Cerebellar cortex (tissue), 1 donor: ENCODE measurements around the gene RNF207.

Experiments used
- DNase-seq: peaks from one replicate; pipeline ENCODE4 v3.0.0-alpha.2; 2015; ENCODE audit warnings: low spot score

Gene RNF207

DNA sequence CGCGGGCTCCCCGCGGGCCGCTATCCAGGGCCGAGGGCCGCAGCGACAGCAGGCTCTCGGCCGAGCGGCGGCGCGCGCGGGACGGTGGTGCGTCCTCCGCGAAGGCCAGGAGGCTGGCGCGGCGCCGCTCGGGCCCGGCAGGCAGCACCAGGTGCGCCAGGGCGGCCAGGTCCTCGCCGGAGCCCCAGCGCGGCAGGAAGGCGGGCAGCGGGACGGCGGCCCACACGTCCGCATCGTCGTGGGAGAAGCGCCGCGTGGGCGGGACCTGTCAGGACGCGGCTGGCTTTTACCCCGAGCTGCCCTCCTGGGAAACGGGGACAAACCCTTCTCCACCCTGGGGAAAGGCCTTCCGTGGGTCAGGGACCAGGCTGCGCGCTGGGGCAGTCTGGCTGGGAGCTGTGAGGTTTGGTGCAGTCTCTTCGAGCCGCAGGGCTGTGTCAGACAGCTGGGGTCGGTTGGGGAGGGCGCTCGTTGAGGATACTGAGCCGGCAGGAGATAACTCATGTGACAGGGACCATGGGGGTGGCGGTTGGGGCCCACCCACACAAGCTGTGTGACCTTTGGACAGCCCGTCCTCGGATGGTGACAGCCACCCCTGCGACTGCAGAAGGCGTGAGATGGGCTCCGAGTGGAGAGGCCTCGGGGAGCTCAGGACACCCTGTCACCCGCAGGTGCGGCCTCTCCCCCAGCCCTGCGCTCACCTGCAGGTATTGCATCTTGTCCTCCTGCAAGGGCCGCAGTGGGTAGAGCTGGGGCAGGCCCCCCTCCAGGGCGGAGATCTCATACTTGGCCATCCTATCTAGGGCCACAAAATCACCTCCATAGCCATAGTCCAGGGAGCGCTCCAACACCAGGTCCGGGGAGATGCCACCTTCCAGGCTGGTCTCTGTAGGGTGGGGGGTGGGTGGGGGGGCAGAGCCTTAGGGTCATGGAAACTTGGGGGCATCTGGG lies 44.1 kb downstream of the RNF207 start:
- DNase-seq: no peak

DNA sequence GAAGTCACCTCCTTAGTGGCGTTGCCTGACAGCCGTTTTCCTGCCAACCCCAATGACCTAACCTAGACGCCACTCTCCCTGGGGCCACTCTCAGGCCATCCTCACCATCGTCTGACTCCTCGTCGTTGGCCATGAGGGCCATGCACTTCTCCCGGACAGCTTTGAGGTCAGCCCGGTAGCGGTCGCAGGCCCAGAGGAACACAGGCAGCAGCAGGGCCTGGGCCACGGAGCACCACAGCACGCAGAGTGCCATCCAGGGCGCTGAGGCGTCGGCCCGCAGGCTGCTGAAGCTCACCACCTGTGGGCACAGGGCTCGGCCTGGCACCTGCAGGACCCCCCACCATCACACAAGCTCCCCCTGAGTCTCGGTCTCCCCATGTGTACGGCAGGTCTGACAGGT lies 45.3 kb downstream of the RNF207 start:
- no peak for DNase-seq

DNA sequence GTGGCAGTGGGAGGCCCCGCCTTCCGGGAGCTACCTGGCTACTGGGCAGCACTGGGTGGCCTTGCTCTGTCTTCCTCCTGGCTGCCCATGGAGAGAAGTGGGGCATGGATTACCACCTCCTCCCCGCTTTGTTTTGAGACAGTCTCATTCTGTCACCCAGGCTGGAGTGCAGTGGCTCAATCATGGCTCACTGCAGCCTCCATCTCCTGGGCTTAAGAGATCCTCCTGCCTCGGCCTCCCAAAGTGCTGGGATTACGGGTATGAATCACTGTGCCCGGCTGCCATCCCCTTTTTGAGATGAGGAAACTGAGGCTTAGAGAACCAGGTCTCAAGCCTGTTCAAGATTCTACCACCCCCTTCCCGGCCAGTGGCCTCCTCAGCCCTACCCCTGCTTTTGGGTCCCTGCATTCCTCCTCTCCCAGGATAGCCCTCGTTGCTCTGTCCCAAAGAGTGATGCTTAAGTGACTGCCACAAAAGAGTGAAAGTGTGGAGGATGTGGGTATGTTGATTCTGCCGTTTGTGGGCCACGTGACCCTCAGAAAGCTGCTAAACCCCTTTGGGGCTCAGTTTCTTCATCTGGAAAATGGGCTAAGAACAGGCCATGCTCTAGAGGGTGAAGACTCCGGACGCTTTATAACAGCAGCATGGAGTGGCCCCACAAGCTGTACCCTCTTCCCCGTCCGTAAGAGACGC lies 45.9 kb downstream of the RNF207 start:
- no peak for DNase-seq

DNA sequence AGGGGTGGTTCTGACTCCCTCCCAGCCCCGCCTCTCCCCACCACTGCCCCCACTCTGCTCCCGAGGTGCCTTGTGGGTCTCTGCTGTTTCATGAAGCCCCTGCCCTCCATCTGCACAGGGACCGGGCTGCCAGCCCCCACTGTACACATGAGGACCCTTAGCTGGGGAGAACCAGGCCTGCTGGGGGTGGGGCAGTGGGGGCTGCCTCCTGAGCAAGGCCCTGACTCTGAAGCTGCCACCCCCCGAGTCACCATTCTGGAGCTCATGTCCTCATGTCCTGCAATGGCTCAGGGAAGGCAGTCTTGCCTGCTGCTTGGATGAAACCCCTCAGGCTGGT lies 46.4 kb downstream of the RNF207 start:
- DNase-seq: no peak

DNA sequence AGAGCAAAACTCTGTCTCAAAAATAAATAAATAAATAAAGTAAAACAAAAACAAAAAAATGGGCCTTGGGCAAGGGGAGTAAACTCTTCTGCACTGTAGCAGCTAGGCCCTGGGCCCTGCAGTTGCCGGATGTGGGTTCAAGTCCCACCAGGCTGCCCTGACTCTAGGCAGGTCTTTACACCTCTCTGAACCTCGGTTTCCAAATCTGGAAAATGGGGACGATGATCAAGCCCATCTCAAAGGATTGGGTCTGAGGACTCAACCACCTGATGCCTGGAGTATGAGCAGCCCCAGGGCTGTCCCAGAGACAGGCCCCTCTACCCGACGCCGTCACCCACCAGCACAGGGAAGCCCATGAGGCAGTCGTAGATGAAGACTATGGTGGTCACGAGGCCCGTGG lies 47.5 kb downstream of the RNF207 start:
- no peak for DNase-seq

DNA sequence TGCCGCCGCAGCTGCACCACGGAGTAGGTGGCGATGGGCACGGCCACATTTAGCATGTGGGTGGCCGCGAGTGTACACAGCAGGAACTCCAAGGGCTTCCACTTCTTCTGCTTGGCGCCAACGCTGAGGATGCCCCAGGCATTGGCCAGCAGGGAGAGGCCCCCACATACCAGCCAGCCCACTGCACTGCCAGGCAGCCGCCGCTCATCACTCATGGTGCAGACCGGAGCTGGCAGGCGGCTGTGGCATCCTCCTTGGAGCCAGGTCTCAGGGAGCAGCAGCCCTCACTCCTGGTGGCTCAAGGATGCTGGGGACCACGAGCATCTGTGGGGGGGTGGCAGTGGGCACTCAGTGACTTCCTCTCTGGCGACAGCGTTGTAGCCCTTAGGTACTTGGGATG lies 48.8 kb downstream of the RNF207 start:
- no peak for DNase-seq

DNA sequence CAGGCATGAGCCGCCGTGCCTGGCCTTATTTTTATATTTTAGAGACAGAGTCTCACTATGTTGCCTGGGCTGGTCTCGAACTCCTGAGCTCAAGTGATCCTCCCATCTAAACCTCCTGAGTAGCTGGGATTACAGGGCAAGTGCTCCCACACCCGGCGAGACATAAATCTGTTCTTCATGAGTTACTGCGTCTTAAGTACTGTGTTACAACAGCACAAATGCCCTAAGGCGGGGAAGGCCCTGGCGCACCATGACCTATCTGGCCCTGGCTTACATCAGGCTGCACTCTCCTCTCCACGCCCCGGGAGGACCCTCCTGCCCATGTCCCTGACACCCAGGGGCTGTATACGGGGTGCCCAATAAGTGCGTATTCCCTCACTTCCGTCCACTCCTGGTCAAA lies 50.7 kb downstream of the RNF207 start:
- no peak for DNase-seq

DNA sequence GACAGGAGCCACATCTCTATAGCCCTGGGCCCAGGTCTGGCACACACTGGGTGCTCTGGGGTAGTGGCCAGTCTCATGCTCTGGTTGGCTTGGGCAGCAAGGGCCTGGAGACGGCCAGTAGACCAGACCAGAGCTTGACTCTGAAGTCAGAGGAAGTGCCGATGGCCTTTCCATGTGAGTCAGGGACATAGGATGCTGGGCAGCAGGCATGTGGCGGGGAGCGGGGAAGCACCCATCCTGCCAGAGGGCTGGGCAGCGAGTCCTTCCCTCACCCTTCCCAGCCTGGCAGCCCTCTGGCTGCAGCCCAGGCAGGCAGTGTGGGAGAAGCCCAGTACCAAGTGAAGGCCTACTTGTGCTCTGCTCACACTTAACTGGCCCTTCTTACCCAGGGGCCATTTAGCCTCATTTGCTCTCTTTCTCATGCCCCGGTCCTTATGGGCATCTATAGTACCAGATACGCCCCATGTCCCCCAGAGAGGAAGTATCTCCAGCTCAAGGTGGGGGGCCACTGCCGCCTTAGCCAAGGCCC lies 51.7 kb downstream of the RNF207 start:
- no peak for DNase-seq

DNA sequence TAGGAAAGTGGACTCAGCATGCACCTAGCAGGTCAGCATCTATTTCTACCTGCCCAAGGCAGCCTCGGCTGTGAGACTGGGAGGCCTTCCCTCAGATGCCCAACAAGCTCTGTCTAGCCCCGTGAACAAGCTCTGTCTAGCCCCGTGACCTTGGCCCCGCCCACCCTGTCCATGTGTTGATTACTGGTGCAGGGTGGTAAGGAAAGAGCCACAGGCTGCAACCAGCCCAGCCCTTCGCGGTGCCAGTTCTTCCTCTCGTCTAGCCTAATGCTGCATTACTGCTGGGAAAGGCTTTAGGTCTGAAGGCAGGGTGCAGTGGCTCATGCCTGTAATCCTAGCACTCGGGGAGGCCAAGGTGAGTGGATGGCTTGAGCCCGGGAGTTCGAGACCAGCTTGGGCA lies 52.8 kb downstream of the RNF207 start:
- DNase-seq: no peak

DNA sequence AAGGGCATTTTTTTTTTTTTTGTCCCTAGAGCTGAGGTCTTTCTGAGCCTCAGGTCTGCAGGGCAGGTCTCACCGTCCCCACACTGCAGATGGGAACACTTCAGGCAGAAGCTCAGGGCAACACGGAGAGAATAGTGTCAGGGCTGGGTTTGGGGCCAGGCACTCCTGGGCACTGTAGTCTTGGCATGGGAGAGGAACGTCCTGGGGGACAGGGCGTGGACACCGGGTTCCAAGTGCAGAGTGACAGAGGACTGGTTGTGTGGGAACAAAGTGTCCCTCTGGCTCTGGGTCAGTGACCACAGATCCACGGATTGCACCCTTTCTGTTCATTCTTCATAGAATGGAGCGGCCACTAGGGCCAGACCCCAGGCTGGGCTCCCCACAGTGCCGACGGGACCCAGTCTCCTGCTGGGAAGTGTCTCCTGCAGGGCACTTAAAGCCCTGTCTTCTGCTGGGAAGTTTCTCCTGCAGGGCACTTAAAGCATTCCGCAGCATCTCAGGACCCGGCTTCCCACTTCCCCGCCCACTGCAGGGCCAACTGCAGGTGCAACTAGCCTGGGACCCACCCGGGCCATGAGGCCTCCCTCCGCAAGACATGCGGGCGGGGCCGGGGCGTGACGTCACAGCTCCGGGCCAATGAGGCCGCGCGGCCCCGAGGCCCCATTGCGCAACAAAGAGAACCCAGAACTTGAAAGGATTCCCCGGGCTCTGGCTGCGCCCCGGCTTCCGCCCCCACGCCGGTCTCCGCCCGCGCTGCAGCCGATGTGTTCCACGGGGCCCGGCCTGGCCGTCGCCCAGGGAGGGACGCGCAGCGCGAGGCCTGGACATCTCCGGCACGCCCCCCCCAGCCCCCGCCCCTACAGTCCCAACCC lies 53.8 kb downstream of the RNF207 start:
- peak; percentile 64 for DNase-seq

DNA sequence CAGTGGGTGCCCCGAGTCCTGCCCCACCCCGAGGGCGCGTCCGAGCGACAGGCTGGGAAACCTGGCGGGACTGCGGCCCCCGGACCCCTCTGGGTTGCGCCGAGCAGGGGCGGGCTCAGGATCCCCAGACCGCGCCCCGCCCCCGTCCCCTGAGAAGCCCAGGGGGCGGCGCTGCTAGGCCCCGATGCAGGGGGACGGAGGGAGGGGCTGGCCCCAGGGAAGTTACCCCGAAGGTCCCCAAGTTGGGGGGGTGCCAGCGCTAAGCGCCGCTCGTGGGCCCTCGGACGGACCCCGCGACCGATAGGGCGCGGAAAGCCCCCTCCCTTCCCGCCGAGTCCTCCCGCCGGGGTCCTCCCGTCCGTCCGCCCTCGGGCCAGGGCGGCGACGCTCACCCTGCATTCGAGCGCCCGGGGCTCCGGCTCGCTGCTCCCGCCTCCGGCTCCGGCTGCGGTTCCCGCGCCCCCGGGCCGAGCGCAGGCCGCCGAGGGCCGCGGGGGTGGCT lies 54.6 kb downstream of the RNF207 start:
- no peak for DNase-seq

DNA sequence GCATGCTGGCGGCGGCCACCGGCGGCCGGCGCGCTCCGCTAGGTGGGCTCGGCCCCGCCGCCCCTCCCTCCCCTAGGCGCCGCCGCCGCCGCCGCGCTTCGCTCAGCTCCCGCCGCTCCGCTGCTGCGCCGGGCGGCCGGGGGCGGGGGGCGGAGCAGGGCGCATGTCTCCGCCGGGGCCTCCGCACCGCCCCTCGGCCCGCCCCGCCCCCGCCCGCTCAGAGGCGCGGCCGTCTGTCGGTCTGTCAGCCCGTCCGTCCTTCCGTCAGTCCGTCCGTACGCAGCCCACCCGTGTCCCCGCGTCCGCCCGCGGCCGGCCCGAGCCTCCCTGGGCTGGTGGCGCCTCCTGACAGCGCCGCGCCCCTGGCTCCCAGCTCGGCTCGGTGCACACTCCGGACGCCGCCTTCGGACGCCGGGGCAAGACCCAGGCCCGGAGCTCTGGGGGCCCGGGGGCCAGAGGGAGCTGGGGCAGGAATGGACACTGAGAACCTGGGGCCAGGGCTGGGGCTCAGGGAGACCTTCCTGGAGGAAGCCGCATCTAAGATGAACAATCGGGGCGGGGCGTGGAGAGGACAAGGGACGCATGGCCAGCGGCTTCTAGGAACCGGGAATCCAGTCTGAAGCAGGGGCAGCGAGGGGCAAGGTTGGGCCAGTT lies 55.2 kb downstream of the RNF207 start, which contains the start of gene GPR153:
TSS of gene GPR153 (minus strand) at position 138 of the 654 bp plus-strand sequence. CDS start 6,193 bp downstream, outside the sequence.
- no peak for DNase-seq

DNA sequence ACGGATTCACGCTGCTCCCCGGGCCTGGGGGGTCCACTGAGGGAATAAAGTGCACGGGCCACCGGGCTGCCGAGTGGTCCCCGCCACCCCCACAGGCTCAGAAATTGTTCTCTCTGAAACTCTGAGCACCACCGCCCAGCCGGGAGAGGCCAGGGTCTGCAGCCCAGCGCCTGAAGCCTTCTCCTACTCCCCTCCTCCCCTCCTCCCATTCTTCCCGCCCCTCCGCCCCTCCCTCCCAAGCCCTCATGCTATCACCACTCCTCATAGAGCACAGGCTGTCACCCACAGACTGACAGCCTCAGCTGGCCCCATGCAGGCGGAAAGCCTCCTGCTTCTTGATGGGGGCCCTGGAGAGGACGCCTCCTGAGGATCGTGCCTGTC lies 55.7 kb downstream of the RNF207 start:
- no peak for DNase-seq

DNA sequence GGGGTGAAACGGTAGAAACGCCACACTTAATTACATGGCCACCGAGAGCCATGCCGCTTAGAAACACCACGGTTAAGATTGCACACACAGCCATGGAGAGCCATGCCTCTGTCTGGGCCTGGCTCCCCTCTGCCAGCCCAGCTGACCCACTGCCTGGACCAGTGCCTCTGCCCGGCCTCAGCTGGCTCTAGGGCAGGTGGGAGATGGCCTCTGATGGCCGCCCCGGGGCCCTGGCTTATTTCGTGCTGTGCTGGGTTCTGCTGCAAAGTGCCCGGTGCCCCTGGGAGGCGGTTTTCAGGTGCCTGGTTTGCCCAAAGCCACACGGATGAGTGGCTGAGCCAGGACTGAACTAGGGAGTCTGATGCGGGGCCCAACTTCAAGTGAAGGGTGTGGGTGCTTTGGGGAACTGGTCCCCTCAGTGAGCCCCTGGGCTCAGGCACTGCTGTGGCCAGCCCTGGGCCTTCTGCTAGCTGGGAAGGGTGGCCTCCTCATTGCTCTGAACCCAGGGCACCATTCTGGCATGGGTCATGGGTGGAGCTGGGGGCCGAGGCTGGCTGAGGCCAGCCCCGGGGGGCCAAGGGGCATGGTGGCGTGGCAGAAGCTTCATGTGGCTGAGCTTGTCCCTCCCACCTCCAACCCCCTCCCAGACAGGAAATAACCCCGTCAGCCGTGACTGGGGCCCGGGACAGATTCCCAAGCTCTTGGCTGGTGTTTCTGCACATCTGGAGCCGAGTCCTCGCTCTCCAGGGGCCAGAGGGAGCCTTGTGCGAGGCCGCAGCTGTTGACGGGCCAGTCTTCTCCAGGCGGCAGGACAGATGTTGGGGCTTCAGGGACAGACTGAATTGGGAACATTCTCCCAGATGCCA lies 56.9 kb downstream of the RNF207 start:
- DNase-seq: no peak

DNA sequence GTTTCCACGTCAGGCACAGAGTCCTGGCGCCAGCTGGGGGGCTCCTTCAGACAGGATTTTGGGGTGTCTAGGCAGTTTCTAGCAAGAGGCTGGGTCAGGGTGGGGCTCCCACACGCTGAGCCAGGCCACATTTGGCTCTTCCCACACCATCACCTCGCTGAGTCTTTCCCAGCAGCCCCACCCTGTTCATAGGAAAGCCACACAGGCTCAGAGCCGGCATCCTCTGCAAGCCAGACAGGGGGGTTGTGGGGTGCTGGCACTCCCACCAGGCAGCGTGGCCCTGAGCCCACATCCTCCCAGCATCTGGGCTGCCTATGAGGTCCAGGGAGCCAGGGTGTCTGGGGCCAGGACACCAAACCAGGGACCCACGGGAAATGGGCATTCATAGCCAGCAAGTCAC lies 57.8 kb downstream of the RNF207 start:
- no peak for DNase-seq

DNA sequence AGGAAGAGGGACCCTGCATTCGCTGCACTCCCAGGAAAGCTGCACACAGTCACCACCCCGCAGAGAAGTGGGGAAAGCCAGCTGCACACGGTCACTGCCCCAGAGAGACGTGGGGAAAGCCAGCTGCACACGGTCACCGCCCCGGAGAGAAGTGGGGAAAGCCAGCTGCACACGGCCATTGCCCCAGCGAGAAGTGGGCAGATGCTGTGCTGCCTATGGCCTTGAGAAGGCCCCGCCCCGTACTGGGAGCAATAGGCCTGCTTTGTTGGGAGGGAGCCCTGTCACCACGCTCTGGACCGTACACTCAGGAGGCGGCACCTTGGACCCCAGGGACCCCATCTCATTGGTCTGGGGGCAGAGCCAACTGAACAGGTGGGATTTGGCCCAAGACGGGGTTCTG lies 59.2 kb downstream of the RNF207 start:
- no peak for DNase-seq

DNA sequence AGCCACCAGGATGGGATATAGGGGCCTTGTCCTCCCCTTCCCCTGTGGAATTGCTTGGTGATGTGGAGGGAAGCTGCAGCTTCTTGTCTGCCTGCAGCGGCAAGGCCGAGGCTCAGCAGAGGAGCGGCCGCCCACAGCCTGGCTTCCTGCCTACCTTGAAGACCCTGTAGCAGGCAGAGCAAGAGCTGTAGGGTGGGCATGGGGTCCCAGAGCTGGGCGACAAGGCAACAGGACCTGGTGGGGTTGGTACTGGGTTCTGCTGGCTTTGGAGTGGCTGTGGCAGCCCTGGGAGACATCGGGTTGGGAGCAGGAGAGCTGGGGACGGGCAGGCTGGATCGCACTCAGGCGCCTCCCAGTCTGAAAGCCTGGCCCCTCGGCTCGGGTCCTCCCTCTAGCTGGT lies 60.7 kb downstream of the RNF207 start:
- DNase-seq: no peak

DNA sequence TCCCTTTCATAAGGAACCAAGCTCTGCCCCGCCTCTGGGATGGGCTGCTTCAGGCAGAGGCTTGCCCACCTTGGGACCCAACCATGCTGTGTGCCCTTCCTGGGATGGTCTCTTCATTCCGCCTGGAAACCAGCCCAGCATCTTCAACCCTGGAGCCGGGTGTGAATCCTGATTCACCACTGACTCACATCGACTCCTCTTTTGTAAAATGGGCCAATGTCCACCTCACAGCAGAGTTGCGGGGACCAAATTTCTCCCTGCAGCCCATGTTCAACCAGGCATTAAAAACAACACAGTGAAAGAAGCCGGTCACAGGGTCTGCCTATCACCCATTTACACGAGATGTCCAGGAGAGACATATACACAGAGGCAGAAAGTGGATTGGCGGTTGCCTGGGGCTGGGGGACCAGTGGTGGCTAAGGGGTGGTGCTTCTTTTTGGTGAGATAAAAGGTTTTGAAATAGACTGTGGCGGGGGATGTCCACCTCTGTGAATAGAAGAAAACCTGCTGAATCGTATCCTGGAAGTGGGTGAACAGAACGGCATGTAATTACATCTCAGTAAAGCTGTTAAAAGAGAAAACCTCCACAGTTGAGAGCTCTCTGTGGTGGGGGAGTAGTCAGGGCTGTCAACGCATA lies 61.9 kb downstream of the RNF207 start:
- DNase-seq: no peak

DNA sequence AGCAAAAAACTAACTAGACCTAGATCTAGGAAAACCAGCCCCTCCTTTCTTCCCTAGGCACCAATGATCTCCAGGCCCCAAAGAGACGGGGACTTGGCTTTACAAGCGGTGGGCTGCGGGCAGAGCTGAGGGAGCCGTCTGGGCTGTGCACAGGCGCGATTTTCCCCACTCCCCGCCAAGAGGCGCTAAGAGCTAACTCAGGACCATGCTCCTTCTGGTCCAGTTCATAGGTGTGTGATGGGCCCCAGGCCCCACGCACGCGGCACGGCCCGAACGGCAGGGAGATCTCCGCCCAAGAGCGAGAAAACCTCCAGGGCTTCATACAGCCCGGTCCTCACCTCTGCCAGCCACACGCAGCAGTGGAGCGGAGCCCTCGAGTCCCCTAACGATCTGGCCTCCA lies 62.5 kb downstream of the RNF207 start:
- no peak for DNase-seq

DNA sequence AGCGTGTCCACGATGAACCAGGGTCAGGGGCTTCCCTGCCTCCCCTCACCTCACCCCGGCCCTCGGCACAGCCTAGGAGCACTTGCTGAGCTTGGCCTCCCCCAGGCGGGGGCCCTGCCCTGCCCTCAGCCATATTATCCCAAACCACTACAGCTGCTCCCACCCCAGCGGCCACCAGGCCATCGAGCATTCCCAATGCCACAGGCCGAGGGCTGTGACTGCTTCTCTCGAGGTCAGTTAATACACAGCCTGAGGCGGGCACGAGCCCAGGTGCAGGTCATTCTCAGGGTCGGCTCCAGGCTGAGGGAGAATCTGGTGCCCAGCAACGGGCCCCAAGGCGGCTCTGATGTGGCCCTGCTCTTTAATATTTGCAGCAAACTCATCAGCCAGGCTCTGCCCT lies 63.4 kb downstream of the RNF207 start:
- no peak for DNase-seq
